Measurements from ENCODE around the gene TBCE. TPM values are rescaled to one million over a fixed set of nuclear protein-coding genes. Genes with fewer than 3 reads are reported as not detected.

TBCE gene
- total RNA-seq, 1 experiment from 2014 or later: 20.8 TPM

DNA sequence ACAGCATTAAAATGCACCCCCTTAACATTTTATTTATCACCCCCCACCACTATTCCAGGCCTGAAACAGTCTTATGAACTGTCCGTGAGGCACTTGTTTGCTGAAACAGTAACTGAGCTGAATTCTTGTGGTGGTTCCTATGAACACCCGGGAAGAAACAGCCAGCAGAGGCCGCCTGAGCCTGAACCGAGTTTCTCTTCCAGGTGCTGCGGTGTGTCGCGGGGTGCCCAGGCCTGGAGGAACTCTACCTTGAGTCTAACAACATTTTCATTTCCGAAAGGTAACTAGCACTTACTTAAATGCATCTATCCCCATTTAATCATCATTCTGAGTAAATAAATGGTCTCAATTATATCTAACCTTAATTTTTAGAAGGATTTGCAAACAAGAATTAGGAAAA lies 66.8 kb downstream of the TBCE start:
- Histone ChIP-seq H3K4me3 (replicated peaks in 1 of 2; ENCODE audit: low read depth in 1 of 2, low read length in 2 of 2) (no peak overlapping the region), H3K4me2 (ENCODE audit: low read length) (no peak overlapping the region), H2AFZ (ENCODE audit: low read depth, low read length, poor library complexity, severe bottlenecking) (no peak overlapping the region), H3K9me2 (ENCODE audit: insufficient read depth) (no peaks in the 10 kb centered on the region), H4K20me1 (ENCODE audit: insufficient read depth) (no peaks in the 10 kb centered on the region), H3K79me2 (ENCODE audit: insufficient read depth, low read length) (no peaks in the 10 kb centered on the region), H3K36me3 (ENCODE audit: control insufficient read depth in 1 of 2, insufficient read depth in 2 of 2, low read length in 2 of 2) (peaks cover 10 to 11% of the 10 kb centered on the region in 2 experiments), H3K27me3 (ENCODE audit: insufficient read depth, low read length) (no peaks in the 10 kb centered on the region), H3K9me3 (ENCODE audit: control insufficient read depth in 1 of 2, insufficient read depth in 1 of 2, low read depth in 1 of 2, low read length in 2 of 2) (no peaks in the 10 kb centered on the region), H3K9ac (ENCODE audit: low read length) (no peak overlapping the region), H3K4me1 (ENCODE audit: control insufficient read depth in 1 of 2, insufficient read depth in 2 of 2, low read length in 2 of 2) (peaks cover 12 to 13% of the 10 kb centered on the region in 2 experiments), H3K27ac (ENCODE audit: low read depth, low read length) (no peak overlapping the region)
- no peak for TF ChIP-seq EGR1 (IDR thresholded peaks at IDR 0.05; ENCODE audit: low read depth)
- peak; percentile 57 for TF ChIP-seq RAD21 (IDR thresholded peaks at IDR 0.05; ENCODE audit: low read depth)
- TF ChIP-seq, protein P1, sequence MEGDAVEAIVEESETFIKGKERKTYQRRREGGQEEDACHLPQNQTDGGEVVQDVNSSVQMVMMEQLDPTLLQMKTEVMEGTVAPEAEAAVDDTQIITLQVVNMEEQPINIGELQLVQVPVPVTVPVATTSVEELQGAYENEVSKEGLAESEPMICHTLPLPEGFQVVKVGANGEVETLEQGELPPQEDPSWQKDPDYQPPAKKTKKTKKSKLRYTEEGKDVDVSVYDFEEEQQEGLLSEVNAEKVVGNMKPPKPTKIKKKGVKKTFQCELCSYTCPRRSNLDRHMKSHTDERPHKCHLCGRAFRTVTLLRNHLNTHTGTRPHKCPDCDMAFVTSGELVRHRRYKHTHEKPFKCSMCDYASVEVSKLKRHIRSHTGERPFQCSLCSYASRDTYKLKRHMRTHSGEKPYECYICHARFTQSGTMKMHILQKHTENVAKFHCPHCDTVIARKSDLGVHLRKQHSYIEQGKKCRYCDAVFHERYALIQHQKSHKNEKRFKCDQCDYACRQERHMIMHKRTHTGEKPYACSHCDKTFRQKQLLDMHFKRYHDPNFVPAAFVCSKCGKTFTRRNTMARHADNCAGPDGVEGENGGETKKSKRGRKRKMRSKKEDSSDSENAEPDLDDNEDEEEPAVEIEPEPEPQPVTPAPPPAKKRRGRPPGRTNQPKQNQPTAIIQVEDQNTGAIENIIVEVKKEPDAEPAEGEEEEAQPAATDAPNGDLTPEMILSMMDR (IDR thresholded peaks at IDR 0.05 in 2 of 3, conservative IDR thresholded peaks at IDR 0.05 in 1 of 3; ENCODE audit: borderline replicate concordance in 1 of 3, insufficient read depth in 1 of 3, low read depth in 2 of 3, low read length in 2 of 3): peak in 2 of 3 experiments; percentile 16 to 44; a peak in 2 of 6 replicates
- ChIA-PET CTCF (interaction anchor here (0.6 to 1.7 kb wide), 3 partner anchors 71 to 538 kb away, joined by 3 to 6 read pairs (median 3); no protein-coding TSS in a partner anchor), POLR2A (no interaction called here), RAD21 (ENCODE audit: low non-redundant PET in 1 of 2, low total read pairs in 2 of 2, uncharacterized antibody in 2 of 2, unreplicated experiment in 2 of 2) (no interaction called here)
- ATAC-seq (peak; percentile 58; the same call in 1 of the 2 replicates), DNase-seq (ENCODE audit: low read depth, low spot score) (no peak)
- intact Hi-C loops (cut with micrococcal nuclease): no loop called here
- no TSS peak for BruUV-seq (replicated peaks)

DNA sequence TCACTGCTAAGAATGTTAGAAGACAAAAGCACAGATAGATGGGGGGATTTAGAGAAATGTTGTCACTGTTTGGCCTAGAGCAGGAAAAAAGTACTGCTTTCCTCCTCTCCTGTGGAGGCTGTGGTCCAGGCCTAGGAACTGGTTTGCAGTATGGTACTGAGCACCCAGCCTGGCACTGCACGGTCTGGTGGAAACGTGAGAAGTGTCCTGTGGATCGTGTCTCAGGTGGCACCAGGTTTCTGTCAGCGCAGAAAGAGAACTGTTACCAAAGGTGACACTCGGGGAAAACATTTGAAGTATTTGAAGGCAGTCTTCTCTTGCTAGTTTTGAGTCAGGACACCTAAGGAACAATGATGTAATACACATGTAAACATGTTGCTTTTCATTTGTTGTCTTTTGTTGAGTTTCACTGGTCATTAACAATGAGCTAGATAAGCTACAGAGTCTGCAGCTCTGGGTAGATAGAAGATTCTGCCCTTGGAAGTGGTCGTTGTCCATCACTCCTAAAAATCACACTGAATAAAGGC lies 74.0 kb downstream of the TBCE start:
- CTCF ChIA-PET: interaction anchor here (0.7 kb wide), 1 partner anchor 26 kb away, joined by 3 read pairs; no protein-coding TSS in a partner anchor
- no peak for TF ChIP-seq ZFX (IDR thresholded peaks at IDR 0.05)
- TF ChIP-seq YY1 (IDR thresholded peaks at IDR 0.05; ENCODE audit: extremely low read depth, insufficient replicate concordance, low read depth, low read length): no peak
- no peak for TF ChIP-seq RAD21 (IDR thresholded peaks at IDR 0.05; ENCODE audit: low read depth)
- no peak for TF ChIP-seq SRF (IDR thresholded peaks at IDR 0.05; ENCODE audit: low read depth)
- no peak for TF ChIP-seq POLR2AphosphoS5 (IDR thresholded peaks at IDR 0.05; ENCODE audit: low read depth, low read length)
- TF ChIP-seq EZH2 (IDR thresholded peaks at IDR 0.05): no peak
- TF ChIP-seq, protein P2, sequence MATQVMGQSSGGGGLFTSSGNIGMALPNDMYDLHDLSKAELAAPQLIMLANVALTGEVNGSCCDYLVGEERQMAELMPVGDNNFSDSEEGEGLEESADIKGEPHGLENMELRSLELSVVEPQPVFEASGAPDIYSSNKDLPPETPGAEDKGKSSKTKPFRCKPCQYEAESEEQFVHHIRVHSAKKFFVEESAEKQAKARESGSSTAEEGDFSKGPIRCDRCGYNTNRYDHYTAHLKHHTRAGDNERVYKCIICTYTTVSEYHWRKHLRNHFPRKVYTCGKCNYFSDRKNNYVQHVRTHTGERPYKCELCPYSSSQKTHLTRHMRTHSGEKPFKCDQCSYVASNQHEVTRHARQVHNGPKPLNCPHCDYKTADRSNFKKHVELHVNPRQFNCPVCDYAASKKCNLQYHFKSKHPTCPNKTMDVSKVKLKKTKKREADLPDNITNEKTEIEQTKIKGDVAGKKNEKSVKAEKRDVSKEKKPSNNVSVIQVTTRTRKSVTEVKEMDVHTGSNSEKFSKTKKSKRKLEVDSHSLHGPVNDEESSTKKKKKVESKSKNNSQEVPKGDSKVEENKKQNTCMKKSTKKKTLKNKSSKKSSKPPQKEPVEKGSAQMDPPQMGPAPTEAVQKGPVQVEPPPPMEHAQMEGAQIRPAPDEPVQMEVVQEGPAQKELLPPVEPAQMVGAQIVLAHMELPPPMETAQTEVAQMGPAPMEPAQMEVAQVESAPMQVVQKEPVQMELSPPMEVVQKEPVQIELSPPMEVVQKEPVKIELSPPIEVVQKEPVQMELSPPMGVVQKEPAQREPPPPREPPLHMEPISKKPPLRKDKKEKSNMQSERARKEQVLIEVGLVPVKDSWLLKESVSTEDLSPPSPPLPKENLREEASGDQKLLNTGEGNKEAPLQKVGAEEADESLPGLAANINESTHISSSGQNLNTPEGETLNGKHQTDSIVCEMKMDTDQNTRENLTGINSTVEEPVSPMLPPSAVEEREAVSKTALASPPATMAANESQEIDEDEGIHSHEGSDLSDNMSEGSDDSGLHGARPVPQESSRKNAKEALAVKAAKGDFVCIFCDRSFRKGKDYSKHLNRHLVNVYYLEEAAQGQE (IDR thresholded peaks at IDR 0.05; ENCODE audit: low read depth): no peak
- no peak for TF ChIP-seq ZNF274 (IDR thresholded peaks at IDR 0.05; ENCODE audit: low read depth, low read length)
- no peak for TF ChIP-seq TCF7L2 (IDR thresholded peaks at IDR 0.05; ENCODE audit: borderline replicate concordance, extremely low read depth, insufficient read depth, insufficient read length)
- no peak for TF ChIP-seq SIN3A (IDR thresholded peaks at IDR 0.05; ENCODE audit: low read depth)
- no peak for TF ChIP-seq EGR1 (IDR thresholded peaks at IDR 0.05; ENCODE audit: low read depth)
- no peak for TF ChIP-seq ELF1 (IDR thresholded peaks at IDR 0.05; ENCODE audit: borderline replicate concordance, low read depth)
- no peak for TF ChIP-seq SP1 (IDR thresholded peaks at IDR 0.05; ENCODE audit: low read depth)
- TF ChIP-seq CEBPB (IDR thresholded peaks at IDR 0.05; ENCODE audit: low read depth): no peak

More for the DNA sequence above, 74.0 kb downstream of the TBCE start:
- Histone ChIP-seq H3K9ac (ENCODE audit: low read length) (no peak overlapping the region), H3K27me3 (ENCODE audit: insufficient read depth, low read length) (no peaks in the 10 kb centered on the region), H3K9me2 (ENCODE audit: insufficient read depth) (no peaks in the 10 kb centered on the region), H3K36me3 (ENCODE audit: control insufficient read depth in 1 of 2, insufficient read depth in 2 of 2, low read length in 2 of 2) (peaks cover 12 to 14% of the 10 kb centered on the region in 2 experiments), H3K79me2 (ENCODE audit: insufficient read depth, low read length) (no peaks in the 10 kb centered on the region), H3K4me2 (ENCODE audit: low read length) (no peak overlapping the region), H3K27ac (ENCODE audit: low read depth, low read length) (no peak overlapping the region), H3K4me3 (replicated peaks in 1 of 2; ENCODE audit: low read depth in 1 of 2, low read length in 2 of 2) (no peak overlapping the region), H3K9me3 (ENCODE audit: control insufficient read depth in 1 of 2, insufficient read depth in 1 of 2, low read depth in 1 of 2, low read length in 2 of 2) (no peaks in the 10 kb centered on the region), H4K20me1 (ENCODE audit: insufficient read depth) (no peaks in the 10 kb centered on the region), H2AFZ (ENCODE audit: low read depth, low read length, poor library complexity, severe bottlenecking) (no peak overlapping the region), H3K4me1 (ENCODE audit: control insufficient read depth in 1 of 2, insufficient read depth in 2 of 2, low read length in 2 of 2) (peaks cover 2 to 13% of the 10 kb centered on the region in 2 experiments; a peak in 3 of 4 replicates)
- intact Hi-C loops (cut with micrococcal nuclease): loop anchor here (10.0 kb wide), 1 partner anchor 344 kb away; no protein-coding TSS in a partner anchor
- BruUV-seq (replicated peaks): no TSS peak
- no peak for DNase-seq (ENCODE audit: low read depth, low spot score)
- ChIA-PET POLR2A (interaction anchor here (1.3 kb wide), 1 partner anchor 64 kb away, joined by 3 read pairs; no protein-coding TSS in a partner anchor), RAD21 (ENCODE audit: low non-redundant PET in 1 of 2, low total read pairs in 2 of 2, uncharacterized antibody in 2 of 2, unreplicated experiment in 2 of 2) (no interaction called here)
- ATAC-seq: no peak

All from HCT116 (cell line).